Camera-type eye (tissue), 1 donor: ENCODE data around the gene KLRF2. TPM values are rescaled to one million over a fixed set of nuclear protein-coding genes. Genes with fewer than 3 reads are reported as not detected.

Experiments used
- total RNA-seq: library from RNA; depleted of rRNA; stranded (reverse); fragments of >200 nt; gene quantifications from one replicate; pipeline ENCODE4 v1.2.3, GENCODE V29; 2014

KLRF2 gene
- not detected for total RNA-seq

GRCh38 chr12:9881246-9881645 lies at the start of gene KLRF2:
KLRF2 (plus strand) TSS chr12:9881489; CDS start chr12:9881596, 107 bp downstream.

GRCh38 chr12:9869307-9870161 lies 11.8 kb upstream of the KLRF2 start, which contains the start of gene CLEC2B:
CLEC2B (minus strand) TSS chr12:9869354.

GRCh38 chr12:9932270-9932669 lies 51.0 kb downstream of the KLRF2 start, which contains the start of gene CLEC2A:
CLEC2A (minus strand) TSS chr12:9932370; CDS start chr12:9932329, 41 bp downstream.

Other genes with a start within 250 kb of the KLRF2 start
- 17.5 TPM for gene CLEC2D, start 211.8 kb upstream of the KLRF2 start, total RNA-seq
- gene CLECL1, start 148.4 kb upstream of the KLRF2 start, total RNA-seq = not detected
- 9.8 TPM for gene CD69, start 120.6 kb upstream of the KLRF2 start, total RNA-seq
- 1.1 TPM for gene KLRF1, start 54.0 kb upstream of the KLRF2 start, total RNA-seq
- 13.5 TPM for gene CLEC2B, start 12.1 kb upstream of the KLRF2 start, total RNA-seq
- 1.1 TPM for gene CLEC2A, start 50.9 kb downstream of the KLRF2 start, total RNA-seq
- 3.4 TPM for gene CLEC12A, start 89.9 kb downstream of the KLRF2 start, total RNA-seq
- gene CLEC1B, start 117.6 kb downstream of the KLRF2 start, total RNA-seq = 1.5 TPM
- 0.22 TPM for gene CLEC12B, start 129.1 kb downstream of the KLRF2 start, total RNA-seq
- 0.27 TPM for gene CLEC9A, start 149.2 kb downstream of the KLRF2 start, total RNA-seq
- 3.7 TPM for gene CLEC1A, start 217.5 kb downstream of the KLRF2 start, total RNA-seq
- 5.1 TPM for gene CLEC7A, start 248.7 kb downstream of the KLRF2 start, total RNA-seq